RWPE1 (cell line): ENCODE data around the gene TREX2.

Source experiments
- CTCF ChIA-PET: fragments of 350-600 bp; sonication (Branson Sonifier 250); formaldehyde crosslinking; extraction: SDS; loops from one replicate; lab custom pipeline; 2021; lab: Yijun Ruan, JAX
- POLR2A ChIA-PET: fragments of 400-600 bp; formaldehyde crosslinking; extraction: SDS; loops from one replicate; lab custom pipeline; 2020; ENCODE audit warnings: antibody characterized with exemption; ENCODE audit not compliant: low non-redundant PET; lab: Yijun Ruan, JAX
- DNase-seq: peaks from one replicate; pipeline ENCODE4 v3.0.0; 2012; ENCODE audit warnings: low spot score
- H3K27ac ChIP-seq: fragments of 450-650 bp; 2 replicates; pipeline ENCODE4 v1.5.1; 2017
- TF ChIP-seq, protein P1 (sequence below): fragments of 450-650 bp; conservative IDR thresholded peaks from 2 replicates; pipeline ENCODE4 v1.5.1; 2017; ENCODE audit warnings: low read depth, mild to moderate bottlenecking

The TREX2 gene

DNA sequence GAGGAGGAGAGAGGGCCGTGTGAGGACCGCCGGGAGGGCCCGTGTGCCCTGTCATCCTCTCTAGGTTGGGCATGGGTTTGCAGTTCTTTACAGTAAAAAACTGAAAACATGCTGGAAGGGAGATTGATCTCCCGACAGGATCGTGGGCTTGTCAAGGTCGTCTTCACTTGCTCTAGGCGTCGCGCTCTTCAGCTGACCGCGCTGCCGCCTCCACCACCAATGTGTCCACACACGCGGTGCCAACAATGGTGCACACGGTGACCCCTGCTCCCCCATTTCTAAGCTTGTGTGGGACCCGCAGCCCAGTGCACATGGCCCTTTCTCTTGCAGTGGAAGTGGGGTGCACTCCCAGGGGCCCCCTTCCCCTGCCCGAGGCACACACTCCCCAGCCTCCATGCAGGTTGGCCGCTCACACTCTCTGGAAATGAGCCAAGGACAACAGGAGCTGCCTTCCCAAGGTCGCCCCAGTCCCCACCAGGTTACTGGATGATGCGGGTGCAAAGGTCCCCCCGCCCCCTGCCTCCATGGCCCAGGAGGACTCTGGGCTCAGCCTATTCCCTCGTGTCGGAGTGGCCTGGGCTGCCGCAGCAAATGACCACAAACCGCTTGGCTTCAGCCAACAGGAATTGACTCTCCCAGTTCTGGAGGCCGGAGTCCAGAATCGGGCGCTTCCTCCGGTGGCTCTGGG lies 36.3 kb downstream of the TREX2 start:
- TF ChIP-seq, protein P1, sequence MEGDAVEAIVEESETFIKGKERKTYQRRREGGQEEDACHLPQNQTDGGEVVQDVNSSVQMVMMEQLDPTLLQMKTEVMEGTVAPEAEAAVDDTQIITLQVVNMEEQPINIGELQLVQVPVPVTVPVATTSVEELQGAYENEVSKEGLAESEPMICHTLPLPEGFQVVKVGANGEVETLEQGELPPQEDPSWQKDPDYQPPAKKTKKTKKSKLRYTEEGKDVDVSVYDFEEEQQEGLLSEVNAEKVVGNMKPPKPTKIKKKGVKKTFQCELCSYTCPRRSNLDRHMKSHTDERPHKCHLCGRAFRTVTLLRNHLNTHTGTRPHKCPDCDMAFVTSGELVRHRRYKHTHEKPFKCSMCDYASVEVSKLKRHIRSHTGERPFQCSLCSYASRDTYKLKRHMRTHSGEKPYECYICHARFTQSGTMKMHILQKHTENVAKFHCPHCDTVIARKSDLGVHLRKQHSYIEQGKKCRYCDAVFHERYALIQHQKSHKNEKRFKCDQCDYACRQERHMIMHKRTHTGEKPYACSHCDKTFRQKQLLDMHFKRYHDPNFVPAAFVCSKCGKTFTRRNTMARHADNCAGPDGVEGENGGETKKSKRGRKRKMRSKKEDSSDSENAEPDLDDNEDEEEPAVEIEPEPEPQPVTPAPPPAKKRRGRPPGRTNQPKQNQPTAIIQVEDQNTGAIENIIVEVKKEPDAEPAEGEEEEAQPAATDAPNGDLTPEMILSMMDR: no peak
- POLR2A ChIA-PET: no interaction called here
- H3K27ac ChIP-seq: no peak overlapping the region
- CTCF ChIA-PET: no interaction called here
- no peak for DNase-seq

DNA sequence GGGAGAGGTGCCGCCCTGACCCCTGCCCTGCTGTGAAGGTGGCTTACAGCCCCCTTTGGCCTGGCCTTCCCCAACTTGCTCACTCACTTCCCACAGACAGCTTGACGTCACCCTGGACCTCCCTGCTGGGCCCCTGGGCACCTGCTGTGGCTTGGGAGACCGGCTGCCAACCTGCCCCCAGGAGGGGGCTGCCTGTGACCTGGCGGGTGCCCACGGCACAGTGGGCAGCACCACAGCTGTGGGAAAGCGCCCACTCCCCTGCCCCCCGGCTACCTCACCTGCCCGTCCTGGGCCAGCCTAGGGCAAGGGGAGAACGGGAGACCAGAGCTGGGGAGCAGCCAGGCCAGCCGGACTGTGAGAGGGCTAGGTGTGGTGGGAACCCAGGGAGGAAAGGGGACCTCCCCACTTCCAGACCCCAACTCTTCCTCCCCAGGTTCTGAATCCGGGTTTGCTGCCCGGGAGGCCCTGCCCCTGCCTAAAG lies 36.9 kb downstream of the TREX2 start:
- no peak for DNase-seq
- POLR2A ChIA-PET: no interaction called here
- CTCF ChIA-PET: no interaction called here
- TF ChIP-seq, protein P1: no peak
- no peak overlapping the region for H3K27ac ChIP-seq

DNA sequence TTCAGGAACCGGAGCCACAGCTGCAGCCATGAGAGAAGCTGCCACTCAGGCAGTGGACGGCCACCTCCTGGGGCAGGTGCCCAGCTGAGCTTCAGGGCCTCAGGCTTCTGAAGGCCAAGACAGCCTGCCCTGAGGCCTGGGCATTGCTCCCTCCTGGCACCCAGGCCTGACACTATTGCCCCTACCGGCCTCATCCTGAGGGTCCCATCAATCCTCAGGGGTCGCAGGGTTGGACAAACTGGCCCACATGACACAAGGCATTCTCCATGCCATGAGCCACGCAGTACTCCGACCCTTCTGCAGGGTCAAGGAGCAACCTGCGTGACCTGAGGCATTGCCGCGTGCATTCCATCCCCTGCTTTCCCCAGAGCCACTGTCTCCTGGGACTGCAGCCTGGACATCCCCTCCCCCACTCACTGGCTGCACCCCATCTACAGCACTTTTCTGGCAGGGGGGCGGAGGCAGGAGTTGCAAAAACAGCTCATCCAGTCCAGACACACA lies 37.6 kb downstream of the TREX2 start:
- H3K27ac ChIP-seq: no peak overlapping the region
- ChIA-PET CTCF (no interaction called here), POLR2A (no interaction called here)
- DNase-seq: no peak
- TF ChIP-seq, protein P1: no peak

DNA sequence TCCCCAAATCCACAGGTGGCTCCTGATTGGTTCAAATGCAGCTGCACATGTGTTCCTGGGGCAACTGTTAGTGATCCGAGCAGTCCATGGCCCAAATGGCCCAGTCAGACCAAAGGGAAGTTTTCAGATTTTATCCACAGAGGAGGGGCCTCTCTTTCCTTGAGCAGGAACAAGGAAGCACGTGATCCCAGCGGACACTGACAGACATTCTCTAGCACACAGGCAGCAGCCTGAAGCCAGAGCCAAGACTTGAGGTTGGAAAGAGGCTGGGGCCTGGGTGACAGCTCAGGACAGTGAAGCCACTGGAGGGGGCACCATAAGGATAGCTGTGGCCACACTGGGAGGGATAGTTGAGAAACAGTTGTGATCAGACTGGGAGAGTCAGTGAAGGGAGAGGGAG lies 38.1 kb downstream of the TREX2 start:
- ChIA-PET CTCF (no interaction called here), POLR2A (no interaction called here)
- H3K27ac ChIP-seq: no peak overlapping the region
- DNase-seq: no peak
- TF ChIP-seq, protein P1: no peak

DNA sequence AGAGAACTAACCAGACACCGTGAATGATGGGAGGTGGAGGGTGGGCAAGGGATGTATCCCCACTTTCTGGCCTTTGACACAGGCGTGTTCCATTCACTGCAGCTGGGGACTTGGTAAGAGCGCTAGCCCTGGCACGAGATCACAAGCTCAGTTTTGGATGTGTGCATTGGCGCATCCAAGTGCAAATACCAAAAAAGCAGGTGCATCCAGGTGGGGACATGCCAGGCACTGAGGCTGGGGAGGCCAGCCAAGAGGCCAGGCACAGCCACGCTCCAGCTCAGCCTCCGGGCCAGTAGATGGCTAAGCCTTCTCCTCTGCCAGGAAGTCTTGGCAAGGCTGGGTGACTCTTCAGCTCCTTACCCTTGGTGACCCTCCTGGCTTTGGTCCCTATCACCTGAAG lies 39.0 kb downstream of the TREX2 start:
- ChIA-PET CTCF (interaction anchor here (0.6 kb wide), 1 partner anchor 18 kb away, joined by 3 read pairs; no protein-coding TSS in a partner anchor), POLR2A (no interaction called here)
- no peak overlapping the region for H3K27ac ChIP-seq
- DNase-seq: no peak
- TF ChIP-seq, protein P1: no peak

DNA sequence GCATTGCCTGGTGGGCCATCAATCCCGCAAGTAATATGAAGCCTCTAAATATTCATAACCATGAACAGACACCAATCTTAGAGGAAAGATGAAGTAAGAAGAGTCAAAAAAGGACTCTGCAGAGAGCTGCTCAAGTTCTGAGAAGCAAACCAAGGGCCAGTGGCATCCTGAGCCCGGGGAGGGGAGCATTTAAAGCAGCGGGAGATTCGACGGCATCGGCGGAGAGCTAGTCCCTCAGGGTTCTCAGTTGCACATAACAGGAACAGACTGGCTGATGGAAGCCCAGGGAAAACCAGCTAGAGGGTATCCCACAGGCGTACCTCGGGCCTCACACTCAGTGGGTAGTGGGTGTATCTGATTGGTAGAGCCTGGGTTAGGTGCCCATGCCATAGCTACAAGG lies 39.8 kb downstream of the TREX2 start:
- ChIA-PET CTCF (no interaction called here), POLR2A (no interaction called here)
- TF ChIP-seq, protein P1: no peak
- DNase-seq: no peak
- no peak overlapping the region for H3K27ac ChIP-seq
